ENCODE measurements around the gene GATA5. TPM values are rescaled to one million over a fixed set of nuclear protein-coding genes. Genes with fewer than 3 reads are reported as not detected.

GATA5 gene
- total and polyA plus RNA-seq, 5 donors: 1.5 to 3.1 (median 2.4) TPM

- H3K27me3 ChIP-seq (ENCODE audit: control insufficient read depth, insufficient read depth): no peaks in the 10 kb centered on the region
- intact Hi-C loops (cut with DNase I): no loop called here
- WGBS: 83% methylated on average over 16 of the region's 16 CpGs
- H3K9me3 ChIP-seq (ENCODE audit: control insufficient read depth, low read length): no peaks in the 10 kb centered on the region
- DNase-seq: no peak
- no peak overlapping the region for H3K4me3 ChIP-seq (ENCODE audit: low read length)
- no peaks in the 10 kb centered on the region for H3K4me1 ChIP-seq (ENCODE audit: control insufficient read depth, insufficient read depth, low read length)
- H3K27ac ChIP-seq (ENCODE audit: low read length): no peak overlapping the region
- ATAC-seq: no peak
Observed at GRCh38 chr20:62441987-62442539, 33.7 kb downstream of the GATA5 start.

DNA sequence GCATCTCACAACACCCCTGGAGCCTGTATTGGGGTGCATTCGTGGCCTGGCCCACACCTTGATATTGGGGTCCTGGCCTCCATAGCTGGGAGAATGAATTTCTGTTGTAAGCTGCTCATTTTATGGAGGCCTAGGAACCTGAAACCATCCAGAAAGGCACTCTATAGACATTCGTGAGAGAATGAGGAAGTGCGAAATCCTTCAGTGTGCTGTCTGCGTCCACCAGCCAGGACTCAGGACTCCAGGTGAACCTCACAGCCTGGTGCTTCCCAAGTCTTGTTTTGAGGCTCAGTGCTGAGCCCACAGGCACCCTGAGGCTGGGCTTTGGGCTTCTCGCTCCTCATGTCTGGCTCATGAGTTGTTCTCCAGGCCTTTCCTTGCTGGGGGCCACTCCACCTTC, 36.6 kb downstream of the GATA5 start:
- Histone ChIP-seq H3K27ac (ENCODE audit: low read length) (no peak overlapping the region), H3K9me3 (ENCODE audit: control insufficient read depth, low read length) (no peaks in the 10 kb centered on the region), H3K27me3 (ENCODE audit: control insufficient read depth, insufficient read depth) (no peaks in the 10 kb centered on the region), H3K4me1 (ENCODE audit: control insufficient read depth, insufficient read depth, low read length) (no peaks in the 10 kb centered on the region), H3K4me3 (ENCODE audit: low read length) (no peak overlapping the region)
- intact Hi-C loops (cut with DNase I): no loop called here
- 75% methylated on average over 5 of the region's 5 CpGs for WGBS
- DNase-seq (no peak), ATAC-seq (no peak)

DNA sequence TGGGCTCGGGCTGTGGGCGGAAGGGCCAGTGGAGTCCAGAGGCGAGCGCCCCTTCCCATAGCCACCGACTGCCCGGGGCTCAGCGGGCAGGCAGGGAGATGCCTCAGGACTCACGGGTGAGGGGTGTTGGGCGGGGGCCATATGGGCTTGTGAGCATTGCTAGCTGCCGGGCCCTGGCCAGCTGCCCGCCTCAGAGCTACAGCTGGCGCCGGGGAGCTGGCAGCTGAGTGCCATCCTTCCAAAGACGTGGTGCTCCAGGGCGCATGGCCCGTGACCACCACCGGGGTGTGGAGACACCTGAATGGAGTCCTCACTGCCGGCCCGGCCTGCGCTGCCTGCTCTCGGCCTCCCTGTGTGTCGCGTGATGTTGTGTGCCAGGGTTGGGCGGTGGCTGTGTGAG, 37.9 kb downstream of the GATA5 start:
- intact Hi-C loops (cut with DNase I): no loop called here
- Histone ChIP-seq H3K9me3 (ENCODE audit: control insufficient read depth, low read length) (no peaks in the 10 kb centered on the region), H3K4me1 (ENCODE audit: control insufficient read depth, insufficient read depth, low read length) (no peaks in the 10 kb centered on the region), H3K4me3 (ENCODE audit: low read length) (no peak overlapping the region), H3K27me3 (ENCODE audit: control insufficient read depth, insufficient read depth) (no peaks in the 10 kb centered on the region), H3K27ac (ENCODE audit: low read length) (no peak overlapping the region)
- WGBS: 71% methylated on average over 24 of the region's 24 CpGs
- DNase-seq (peak in 1 of 3 donors; percentile 72), ATAC-seq (peak; percentile 5 to 8)

DNA sequence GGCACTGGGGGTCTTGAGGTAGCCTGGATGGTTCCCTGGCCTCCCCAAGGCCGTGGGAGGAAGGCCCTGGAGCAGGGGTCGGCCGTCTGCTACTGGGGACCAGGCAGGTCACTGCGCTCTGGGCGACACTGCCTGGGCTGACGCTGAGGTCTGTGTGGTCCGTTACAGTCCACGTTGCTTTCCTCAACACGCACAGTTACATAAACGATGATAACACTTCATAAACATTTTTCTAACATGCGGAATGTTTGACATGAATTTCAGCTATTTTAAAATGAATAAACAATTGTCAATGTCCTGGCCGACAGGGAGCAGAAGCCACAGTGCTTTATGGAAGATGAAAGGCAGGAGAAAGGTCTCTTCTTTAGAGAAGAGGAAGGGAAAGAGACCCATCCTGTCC, 38.3 kb downstream of the GATA5 start:
- no peak for DNase-seq
- H3K4me3 ChIP-seq (ENCODE audit: low read length): no peak overlapping the region
- no peaks in the 10 kb centered on the region for H3K9me3 ChIP-seq (ENCODE audit: control insufficient read depth, low read length)
- no peaks in the 10 kb centered on the region for H3K4me1 ChIP-seq (ENCODE audit: control insufficient read depth, insufficient read depth, low read length)
- no peak for ATAC-seq
- H3K27me3 ChIP-seq (ENCODE audit: control insufficient read depth, insufficient read depth): no peaks in the 10 kb centered on the region
- H3K27ac ChIP-seq (ENCODE audit: low read length): no peak overlapping the region
- WGBS: 71% methylated on average over 12 of the region's 12 CpGs
- intact Hi-C loops (cut with DNase I): no loop called here

DNA sequence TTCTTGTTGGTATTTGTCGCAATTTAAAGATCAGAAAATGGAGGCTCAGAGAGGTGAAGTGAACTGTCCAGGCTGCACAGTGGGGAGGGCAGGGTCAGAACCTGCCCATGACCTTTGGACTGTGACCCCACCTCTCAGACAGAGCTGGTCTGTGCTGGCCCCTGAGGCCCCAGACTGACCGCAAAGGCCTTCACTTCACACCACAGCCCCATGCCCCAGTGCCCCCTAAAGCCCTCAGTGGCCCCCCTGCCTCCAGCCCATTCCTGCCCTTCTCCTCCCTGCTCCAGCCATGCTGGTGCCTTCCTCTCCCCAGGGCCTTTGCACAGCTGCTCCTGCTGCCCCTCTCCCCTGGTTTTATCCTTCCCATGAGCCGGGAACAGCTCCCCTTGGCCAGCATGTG, 39.1 kb downstream of the GATA5 start:
- 89% methylated on average over 3 of the region's 3 CpGs for WGBS
- intact Hi-C loops (cut with DNase I): no loop called here
- no peaks in the 10 kb centered on the region for H3K27me3 ChIP-seq (ENCODE audit: control insufficient read depth, insufficient read depth)
- no peaks in the 10 kb centered on the region for H3K4me1 ChIP-seq (ENCODE audit: control insufficient read depth, insufficient read depth, low read length)
- no peaks in the 10 kb centered on the region for H3K9me3 ChIP-seq (ENCODE audit: control insufficient read depth, low read length)
- H3K27ac ChIP-seq (ENCODE audit: low read length): no peak overlapping the region
- H3K4me3 ChIP-seq (ENCODE audit: low read length): no peak overlapping the region
- ATAC-seq (no peak), DNase-seq (no peak)

- H3K4me1 ChIP-seq (ENCODE audit: control insufficient read depth, insufficient read depth, low read length): no peaks in the 10 kb centered on the region
- H3K9me3 ChIP-seq (ENCODE audit: control insufficient read depth, low read length): no peaks in the 10 kb centered on the region
- peak; percentile 68 to 82 for ATAC-seq
- intact Hi-C loops (cut with DNase I): no loop called here
- 14% methylated on average over 32 of the region's 32 CpGs for WGBS
- H3K4me3 ChIP-seq (ENCODE audit: low read length): no peak overlapping the region
- H3K27me3 ChIP-seq (ENCODE audit: control insufficient read depth, insufficient read depth): no peaks in the 10 kb centered on the region
- peak; percentile 71 to 90 (median 86) for DNase-seq
- peak overlapping the region; percentile 13 for H3K27ac ChIP-seq (ENCODE audit: low read length)
Observed at GRCh38 chr20:62433658-62434497, 41.9 kb downstream of the GATA5 start.

GRCh38 chr20:62430866-62431447, 44.8 kb downstream of the GATA5 start:
- 70% methylated on average over 23 of the region's 23 CpGs for WGBS
- Histone ChIP-seq H3K27ac (ENCODE audit: low read length) (no peak overlapping the region), H3K9me3 (ENCODE audit: control insufficient read depth, low read length) (no peaks in the 10 kb centered on the region), H3K4me1 (ENCODE audit: control insufficient read depth, insufficient read depth, low read length) (no peaks in the 10 kb centered on the region), H3K27me3 (ENCODE audit: control insufficient read depth, insufficient read depth) (no peaks in the 10 kb centered on the region), H3K4me3 (ENCODE audit: low read length) (no peak overlapping the region)
- ATAC-seq: no peak
- intact Hi-C loops (cut with DNase I): no loop called here
- no peak for DNase-seq

- Histone ChIP-seq H3K4me1 (ENCODE audit: control insufficient read depth, insufficient read depth, low read length) (no peaks in the 10 kb centered on the region), H3K4me3 (ENCODE audit: low read length) (no peak overlapping the region), H3K27ac (ENCODE audit: low read length) (no peak overlapping the region), H3K27me3 (ENCODE audit: control insufficient read depth, insufficient read depth) (no peaks in the 10 kb centered on the region), H3K9me3 (ENCODE audit: control insufficient read depth, low read length) (no peaks in the 10 kb centered on the region)
- WGBS: 69% methylated on average over 10 of the region's 10 CpGs
- ATAC-seq (no peak), DNase-seq (no peak)
- intact Hi-C loops (cut with DNase I): no loop called here
Observed at GRCh38 chr20:62430311-62430853, 45.4 kb downstream of the GATA5 start.

- WGBS: 82% methylated on average over 23 of the region's 23 CpGs
- H3K4me3 ChIP-seq (ENCODE audit: low read length): no peak overlapping the region
- no peaks in the 10 kb centered on the region for H3K4me1 ChIP-seq (ENCODE audit: control insufficient read depth, insufficient read depth, low read length)
- DNase-seq (no peak), ATAC-seq (no peak)
- H3K9me3 ChIP-seq (ENCODE audit: control insufficient read depth, low read length): no peaks in the 10 kb centered on the region
- no peaks in the 10 kb centered on the region for H3K27me3 ChIP-seq (ENCODE audit: control insufficient read depth, insufficient read depth)
- intact Hi-C loops (cut with DNase I): no loop called here
- H3K27ac ChIP-seq (ENCODE audit: low read length): no peak overlapping the region
Observed at GRCh38 chr20:62429455-62430310, 46.1 kb downstream of the GATA5 start.

DNA sequence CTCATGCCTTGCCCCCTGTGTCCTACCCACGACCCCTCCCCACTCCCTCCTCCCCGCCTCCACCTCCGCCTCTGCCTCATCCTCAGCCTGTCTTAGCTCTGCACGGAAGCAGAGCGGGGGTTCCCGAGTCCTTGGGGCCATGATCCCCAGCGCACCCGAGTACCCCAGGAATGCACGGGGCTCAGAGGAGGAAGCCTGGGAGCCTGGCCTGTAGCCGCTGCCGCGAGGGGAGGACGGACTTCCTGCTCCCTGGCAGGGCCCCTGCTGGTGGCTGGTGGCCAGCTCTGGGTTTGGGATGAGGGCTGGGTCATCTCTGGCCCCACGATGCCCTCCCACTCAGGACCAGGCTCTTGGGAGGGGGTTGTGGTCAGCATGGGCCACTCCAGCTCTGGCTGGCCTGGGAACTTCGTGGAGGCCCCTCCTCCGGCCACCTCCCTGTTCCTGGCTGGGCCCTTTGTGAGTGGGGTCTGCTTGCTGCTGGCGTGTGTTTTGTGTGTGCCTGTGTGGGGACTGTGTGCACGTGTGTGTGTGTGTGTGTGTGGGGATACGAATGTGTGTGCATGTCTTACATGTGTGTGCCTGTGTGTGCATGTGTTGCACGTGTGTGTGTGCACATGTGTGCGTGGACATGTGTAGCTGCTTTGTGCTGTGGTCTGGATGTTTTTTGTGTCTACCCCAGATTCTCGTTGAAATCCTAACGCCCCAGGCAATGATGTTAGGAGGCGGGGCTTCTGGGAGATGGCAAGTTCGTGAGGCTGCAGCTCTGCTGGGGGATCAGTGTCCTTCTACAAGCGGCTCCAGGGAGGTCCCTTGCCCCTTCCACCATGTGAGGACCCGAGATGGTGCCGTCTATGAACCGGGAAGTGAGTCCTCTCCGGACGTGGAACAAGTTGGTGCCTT, 47.1 kb downstream of the GATA5 start:
- Histone ChIP-seq H3K4me3 (ENCODE audit: low read length) (no peak overlapping the region), H3K9me3 (ENCODE audit: control insufficient read depth, low read length) (no peaks in the 10 kb centered on the region), H3K27ac (ENCODE audit: low read length) (no peak overlapping the region), H3K4me1 (ENCODE audit: control insufficient read depth, insufficient read depth, low read length) (no peaks in the 10 kb centered on the region), H3K27me3 (ENCODE audit: control insufficient read depth, insufficient read depth) (no peaks in the 10 kb centered on the region)
- ATAC-seq: no peak
- WGBS: 49% methylated on average over 31 of the region's 31 CpGs
- intact Hi-C loops (cut with DNase I): no loop called here
- DNase-seq: no peak
